SU-DHL-6 (cell line): Measurements from ENCODE around the gene C1QTNF8.

Source experiments
- H2AFZ ChIP-seq: fragments of 200-600 bp; sonication (generic); 2 replicates; pipeline ENCODE4 v1.6.1; 2014; ENCODE audit warnings: low read depth, mild to moderate bottlenecking, moderate library complexity, mixed read lengths, antibody characterized with exemption, low read length; ENCODE audit not compliant: severe bottlenecking
- H3F3A ChIP-seq: fragments of 200-600 bp; shearing (Covaris generic); 2 replicates; pipeline ENCODE4 v1.6.0; 2016; ENCODE audit warnings: antibody characterized with exemption, mild to moderate bottlenecking; ENCODE audit not compliant: insufficient read depth
- H3K27ac ChIP-seq: fragments of 200-600 bp; sonication (generic); 2 replicates; pipeline ENCODE4 v1.5.1; 2016; ENCODE audit warnings: low read depth, mild to moderate bottlenecking, low read length, moderate library complexity, mixed read lengths
- H3K27me3 ChIP-seq: fragments of 200-600 bp; sonication (generic), shearing (Covaris generic); 2 replicates; pipeline ENCODE4 v1.6.0; 2014; ENCODE audit warnings: mild to moderate bottlenecking, low read length
- H3K36me3 ChIP-seq: fragments of 200-600 bp; sonication (generic); 2 replicates; pipeline ENCODE4 v1.6.1; 2014; ENCODE audit warnings: mild to moderate bottlenecking, low read length, mixed read lengths
- H3K4me2 ChIP-seq: fragments of 300-600, 200-600 bp; shearing (Covaris generic), sonication (generic); 2 replicates; pipeline ENCODE4 v1.6.0; 2014; ENCODE audit warnings: low read length, low read depth, mild to moderate bottlenecking; ENCODE audit not compliant: poor library complexity, severe bottlenecking
- H3K4me3 ChIP-seq: fragments of 200-600 bp; sonication (generic); 2 replicates; pipeline ENCODE4 v1.5.1; 2014; ENCODE audit warnings: antibody characterized with exemption, low read length, mild to moderate bottlenecking, mixed read lengths; ENCODE audit not compliant: insufficient read depth, poor library complexity, severe bottlenecking
- H3K79me2 ChIP-seq: fragments of 200-600 bp; sonication (generic); 2 replicates; pipeline ENCODE4 v1.6.1; 2014; ENCODE audit warnings: mild to moderate bottlenecking, low read length, moderate library complexity; ENCODE audit not compliant: insufficient read depth
- H3K9ac ChIP-seq: fragments of 200-600 bp; sonication (generic); 2 replicates; pipeline ENCODE4 v1.7.0; 2014; ENCODE audit warnings: mild to moderate bottlenecking, low read length
- H3K9me2 ChIP-seq: fragments of 200-600 bp; sonication (generic); replicated peaks from 2 replicates; pipeline ENCODE4 v1.6.1; 2014; ENCODE audit warnings: low read length; ENCODE audit not compliant: insufficient read depth
- H3K9me3 ChIP-seq: fragments of 200-600 bp; sonication (generic); 2 replicates; pipeline ENCODE4 v1.6.1; 2014; ENCODE audit warnings: low read length, mixed read lengths; ENCODE audit not compliant: insufficient read depth
- H4K20me1 ChIP-seq: fragments of 200-600 bp; sonication (generic); 2 replicates; pipeline ENCODE4 v1.6.1; 2014; ENCODE audit warnings: low read depth, mild to moderate bottlenecking, antibody characterized with exemption, low read length, moderate library complexity, mixed read lengths
- CTCF ChIP-seq: fragments of 200-600 bp; sonication (generic); IDR thresholded peaks from one replicate; pipeline ENCODE4 v1.5.1; 2017; ENCODE audit warnings: antibody characterized with exemption, mild to moderate bottlenecking, low read length, moderate library complexity; ENCODE audit not compliant: insufficient read depth, poor library complexity, severe bottlenecking
- EZH2phosphoT487 ChIP-seq: fragments of 200-600 bp; sonication (generic), shearing (Covaris generic); conservative IDR thresholded peaks from 2 replicates; pipeline ENCODE4 v1.6.1; 2018; ENCODE audit warnings: mild to moderate bottlenecking, antibody characterized with exemption, low read length, moderate library complexity, mixed read lengths

The C1QTNF8 gene

GRCh38 chr16:1097800-1098199, 1.8 kb upstream of the C1QTNF8 start:
- Histone ChIP-seq H4K20me1 (no peaks in the 10 kb centered on the region), H3F3A (no peaks in the 10 kb centered on the region), H3K9ac (no peak overlapping the region), H3K36me3 (no peaks in the 10 kb centered on the region), H3K4me3 (no peak overlapping the region), H2AFZ (no peak overlapping the region), H3K79me2 (no peaks in the 10 kb centered on the region), H3K9me2 (no peaks in the 10 kb centered on the region), H3K4me2 (no peak overlapping the region), H3K9me3 (no peaks in the 10 kb centered on the region), H3K27ac (no peak overlapping the region), H3K27me3 (no peaks in the 10 kb centered on the region)
- TF ChIP-seq EZH2phosphoT487 (no peak), CTCF (no peak)

GRCh38 chr16:1097156-1097555, 1.1 kb upstream of the C1QTNF8 start:
- H3K79me2 ChIP-seq, result no peaks in the 10 kb centered on the region
- H2AFZ ChIP-seq, result no peak overlapping the region
- no peaks in the 10 kb centered on the region for H3K36me3 ChIP-seq
- TF ChIP-seq CTCF, result no peak
- no peak for TF ChIP-seq EZH2phosphoT487
- H3K27me3 ChIP-seq, result no peaks in the 10 kb centered on the region
- no peak overlapping the region for H3K4me3 ChIP-seq
- no peaks in the 10 kb centered on the region for H3K9me2 ChIP-seq
- no peak overlapping the region for H3K9ac ChIP-seq
- no peak overlapping the region for H3K27ac ChIP-seq
- no peak overlapping the region for H3K4me2 ChIP-seq
- H3F3A ChIP-seq, result no peaks in the 10 kb centered on the region
- no peaks in the 10 kb centered on the region for H3K9me3 ChIP-seq
- no peaks in the 10 kb centered on the region for H4K20me1 ChIP-seq

GRCh38 chr16:1095450-1096168, 435 bp downstream of the C1QTNF8 start:
- Histone ChIP-seq H3K4me2 (no peak overlapping the region), H4K20me1 (no peaks in the 10 kb centered on the region), H3K79me2 (no peaks in the 10 kb centered on the region), H3K9ac (no peak overlapping the region), H3K36me3 (no peaks in the 10 kb centered on the region), H3K27ac (no peak overlapping the region), H2AFZ (no peak overlapping the region), H3K4me3 (no peak overlapping the region), H3K9me2 (no peaks in the 10 kb centered on the region), H3K9me3 (no peaks in the 10 kb centered on the region), H3K27me3 (no peaks in the 10 kb centered on the region), H3F3A (no peaks in the 10 kb centered on the region)
- TF ChIP-seq EZH2phosphoT487 (no peak), CTCF (no peak)
